ENCODE measurements around the gene AANAT. TPM values are rescaled to one million over a fixed set of nuclear protein-coding genes. Genes with fewer than 3 reads are reported as not detected.

AANAT gene
- polyA plus RNA-seq, 2 of the 4 experiments (the other 2 are of a cell fraction) = 0.08 TPM; not detected in 1

DNA sequence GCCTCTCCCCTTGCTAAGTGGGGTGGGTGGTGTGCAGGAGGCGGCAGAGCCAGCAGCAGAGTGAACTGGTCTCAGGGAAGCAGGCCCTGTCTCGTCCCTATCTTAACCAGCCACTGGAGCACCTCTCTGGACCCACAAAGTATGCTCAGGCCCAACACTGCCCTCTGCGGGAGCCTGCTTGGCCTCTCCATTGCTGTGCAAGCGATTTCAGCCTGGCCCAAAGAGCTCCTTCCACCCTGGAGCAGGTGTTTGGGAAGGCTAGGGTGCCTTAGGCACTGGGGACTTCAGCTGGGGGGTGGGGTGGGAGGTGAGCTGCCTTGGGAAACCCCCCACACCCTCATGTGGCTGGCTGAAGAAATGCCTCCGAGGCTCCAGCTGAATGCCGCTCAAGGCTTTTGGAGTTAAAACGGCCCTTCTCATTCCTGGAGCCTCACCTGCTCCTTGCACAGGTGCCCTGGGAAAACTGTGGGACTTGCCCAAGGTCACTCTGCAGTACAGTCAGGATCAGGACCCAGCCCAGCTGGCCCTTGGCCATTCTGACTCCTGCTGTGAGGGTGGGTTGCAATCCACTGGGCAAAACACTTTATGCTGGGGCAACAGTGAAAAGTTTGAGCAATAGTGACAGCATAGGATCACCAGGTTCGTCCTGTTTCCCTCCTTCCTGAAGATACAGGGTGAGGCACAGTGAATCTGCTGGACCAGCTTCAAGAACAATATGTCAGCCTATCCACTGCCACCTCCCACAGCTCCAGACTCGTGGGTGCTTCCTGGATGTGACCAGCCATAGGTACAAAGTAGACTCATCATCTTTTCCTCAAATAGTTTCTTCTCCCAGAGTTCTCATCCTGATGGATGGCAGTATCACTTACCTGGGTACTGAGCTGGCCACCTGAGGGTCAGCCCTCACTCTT lies 8.6 kb upstream of the AANAT start:
- TF ChIP-seq JUN (IDR thresholded peaks at IDR 0.05) (no peak), SMC3 (IDR thresholded peaks at IDR 0.05) (peak; percentile 82), PHF8 (IDR thresholded peaks at IDR 0.05; ENCODE audit: borderline replicate concordance, low read depth) (no peak), EHMT2 (IDR thresholded peaks at IDR 0.05; ENCODE audit: low read depth) (no peak), MAFK (IDR thresholded peaks at IDR 0.05; ENCODE audit: partially characterized antibody) (peak; percentile 41), RAD21 (conservative IDR thresholded peaks at IDR 0.05 in 1 of 2, IDR thresholded peaks at IDR 0.05 in 1 of 2) (peak; percentile 82 to 89)
- TF ChIP-seq, protein P1, sequence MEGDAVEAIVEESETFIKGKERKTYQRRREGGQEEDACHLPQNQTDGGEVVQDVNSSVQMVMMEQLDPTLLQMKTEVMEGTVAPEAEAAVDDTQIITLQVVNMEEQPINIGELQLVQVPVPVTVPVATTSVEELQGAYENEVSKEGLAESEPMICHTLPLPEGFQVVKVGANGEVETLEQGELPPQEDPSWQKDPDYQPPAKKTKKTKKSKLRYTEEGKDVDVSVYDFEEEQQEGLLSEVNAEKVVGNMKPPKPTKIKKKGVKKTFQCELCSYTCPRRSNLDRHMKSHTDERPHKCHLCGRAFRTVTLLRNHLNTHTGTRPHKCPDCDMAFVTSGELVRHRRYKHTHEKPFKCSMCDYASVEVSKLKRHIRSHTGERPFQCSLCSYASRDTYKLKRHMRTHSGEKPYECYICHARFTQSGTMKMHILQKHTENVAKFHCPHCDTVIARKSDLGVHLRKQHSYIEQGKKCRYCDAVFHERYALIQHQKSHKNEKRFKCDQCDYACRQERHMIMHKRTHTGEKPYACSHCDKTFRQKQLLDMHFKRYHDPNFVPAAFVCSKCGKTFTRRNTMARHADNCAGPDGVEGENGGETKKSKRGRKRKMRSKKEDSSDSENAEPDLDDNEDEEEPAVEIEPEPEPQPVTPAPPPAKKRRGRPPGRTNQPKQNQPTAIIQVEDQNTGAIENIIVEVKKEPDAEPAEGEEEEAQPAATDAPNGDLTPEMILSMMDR (IDR thresholded peaks at IDR 0.05) = peak; percentile 76
- TF ChIP-seq, protein P2, sequence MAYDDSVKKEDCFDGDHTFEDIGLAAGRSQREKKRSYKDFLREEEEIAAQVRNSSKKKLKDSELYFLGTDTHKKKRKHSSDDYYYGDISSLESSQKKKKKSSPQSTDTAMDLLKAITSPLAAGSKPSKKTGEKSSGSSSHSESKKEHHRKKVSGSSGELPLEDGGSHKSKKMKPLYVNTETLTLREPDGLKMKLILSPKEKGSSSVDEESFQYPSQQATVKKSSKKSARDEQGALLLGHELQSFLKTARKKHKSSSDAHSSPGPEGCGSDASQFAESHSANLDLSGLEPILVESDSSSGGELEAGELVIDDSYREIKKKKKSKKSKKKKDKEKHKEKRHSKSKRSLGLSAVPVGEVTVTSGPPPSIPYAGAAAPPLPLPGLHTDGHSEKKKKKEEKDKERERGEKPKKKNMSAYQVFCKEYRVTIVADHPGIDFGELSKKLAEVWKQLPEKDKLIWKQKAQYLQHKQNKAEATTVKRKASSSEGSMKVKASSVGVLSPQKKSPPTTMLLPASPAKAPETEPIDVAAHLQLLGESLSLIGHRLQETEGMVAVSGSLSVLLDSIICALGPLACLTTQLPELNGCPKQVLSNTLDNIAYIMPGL (CRISPR knock-in tag; IDR thresholded peaks at IDR 0.05; ENCODE audit: borderline replicate concordance) = no peak
- H3K4me3 ChIP-seq = no peak overlapping the region
- ChIA-PET CTCF (interaction anchor here (0.5 to 41.7 kb wide), 49 partner anchors 12 to 255 kb away, joined by 3 to 1994 read pairs (median 5); partner anchors contain the start of genes AANAT, PRPSAP1, QRICH2 and RHBDF2), POLR2A (interaction anchor here (0.6 to 1.4 kb wide), 3 partner anchors 14 to 556 kb away, joined by 3 to 4 read pairs (median 3); no protein-coding TSS in a partner anchor)
- peak; percentile 78 to 91 for DNase-seq (ENCODE audit: low read depth in 1 of 2, low spot score in 1 of 2)
- FAIRE-seq = peak; percentile 32
- no peaks in the 10 kb centered on the region for H3K9me3 ChIP-seq
- no peak overlapping the region for H3K4me2 ChIP-seq
- H3K27ac ChIP-seq = no peak overlapping the region; a peak in 1 of 6 replicates
- peak; percentile 91 to 95 for ATAC-seq
- H3K4me1 ChIP-seq = no peaks in the 10 kb centered on the region
- 28% methylated on average over 9 of the region's 9 CpGs for WGBS (ENCODE audit: missing lambda C conversion rate)

DNA sequence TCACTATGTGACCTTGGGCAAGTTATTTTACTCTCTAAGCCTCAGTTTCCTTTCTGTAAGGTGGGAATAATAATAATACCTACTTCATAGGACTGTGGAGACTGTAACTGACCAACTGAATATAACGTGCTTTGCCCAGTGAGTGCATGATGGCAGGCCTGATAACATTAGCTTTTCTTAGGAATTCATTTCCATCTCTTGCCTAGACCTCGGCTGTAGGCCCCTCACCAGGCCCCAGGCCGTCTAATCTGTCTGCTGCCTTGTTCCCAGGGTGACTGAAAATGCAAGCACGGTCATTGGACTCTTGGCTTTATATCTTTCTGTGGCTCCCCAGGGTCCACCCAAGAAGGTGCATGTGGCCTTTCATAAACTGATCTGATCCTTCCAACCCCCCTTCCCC lies 7.7 kb upstream of the AANAT start:
- ATAC-seq (no peak), DNase-seq (ENCODE audit: low read depth in 1 of 2, low spot score in 1 of 2) (no peak), FAIRE-seq (no peak)
- ChIA-PET CTCF (interaction anchor here (0.7 to 41.7 kb wide), 25 partner anchors 13 to 479 kb away, joined by 3 to 1994 read pairs (median 10); partner anchors contain the start of genes AANAT, QRICH2, RHBDF2 and SPHK1), POLR2A (no interaction called here)
- 69% methylated on average over 4 of the region's 4 CpGs for WGBS (ENCODE audit: missing lambda C conversion rate)
- Histone ChIP-seq H3K4me3 (no peak overlapping the region), H3K9me3 (no peaks in the 10 kb centered on the region), H3K4me1 (no peaks in the 10 kb centered on the region), H3K27ac (no peak overlapping the region), H3K4me2 (no peak overlapping the region)
- TF ChIP-seq CHD4 (IDR thresholded peaks at IDR 0.05; ENCODE audit: borderline replicate concordance) = no peak
- no peak for TF ChIP-seq SMC3 (IDR thresholded peaks at IDR 0.05)
- no peak for TF ChIP-seq NR3C1 (IDR thresholded peaks at IDR 0.05)
- TF ChIP-seq ZSCAN20 (CRISPR knock-in tag; IDR thresholded peaks at IDR 0.05) = no peak
- TF ChIP-seq GATA3 (IDR thresholded peaks at IDR 0.05; ENCODE audit: borderline replicate concordance) = no peak
- no peak for TF ChIP-seq TP53 (CRISPR knock-in tag; IDR thresholded peaks at IDR 0.05)
- TF ChIP-seq HOXB13 (CRISPR knock-in tag; IDR thresholded peaks at IDR 0.05; ENCODE audit: low read depth) = no peak
- TF ChIP-seq, protein P1 (IDR thresholded peaks at IDR 0.05) = no peak
- TF ChIP-seq, protein P3, sequence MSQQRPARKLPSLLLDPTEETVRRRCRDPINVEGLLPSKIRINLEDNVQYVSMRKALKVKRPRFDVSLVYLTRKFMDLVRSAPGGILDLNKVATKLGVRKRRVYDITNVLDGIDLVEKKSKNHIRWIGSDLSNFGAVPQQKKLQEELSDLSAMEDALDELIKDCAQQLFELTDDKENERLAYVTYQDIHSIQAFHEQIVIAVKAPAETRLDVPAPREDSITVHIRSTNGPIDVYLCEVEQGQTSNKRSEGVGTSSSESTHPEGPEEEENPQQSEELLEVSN (IDR thresholded peaks at IDR 0.05; ENCODE audit: borderline replicate concordance, low read depth) = no peak
- no peak for TF ChIP-seq MAZ (IDR thresholded peaks at IDR 0.05; ENCODE audit: borderline replicate concordance, low read depth, low read length)
- no peak for TF ChIP-seq RNF2 (IDR thresholded peaks at IDR 0.05; ENCODE audit: borderline replicate concordance, low read depth)
- no peak for TF ChIP-seq CEBPB (IDR thresholded peaks at IDR 0.05)
- no peak for TF ChIP-seq RAD21 (conservative IDR thresholded peaks at IDR 0.05 in 1 of 2, IDR thresholded peaks at IDR 0.05 in 1 of 2)
- no peak for TF ChIP-seq POLR2AphosphoS2 (conservative IDR thresholded peaks at IDR 0.05; ENCODE audit: low read length)
- TF ChIP-seq POLR2A (IDR thresholded peaks at IDR 0.05; ENCODE audit: low read length) = no peak
- TF ChIP-seq, protein P4, sequence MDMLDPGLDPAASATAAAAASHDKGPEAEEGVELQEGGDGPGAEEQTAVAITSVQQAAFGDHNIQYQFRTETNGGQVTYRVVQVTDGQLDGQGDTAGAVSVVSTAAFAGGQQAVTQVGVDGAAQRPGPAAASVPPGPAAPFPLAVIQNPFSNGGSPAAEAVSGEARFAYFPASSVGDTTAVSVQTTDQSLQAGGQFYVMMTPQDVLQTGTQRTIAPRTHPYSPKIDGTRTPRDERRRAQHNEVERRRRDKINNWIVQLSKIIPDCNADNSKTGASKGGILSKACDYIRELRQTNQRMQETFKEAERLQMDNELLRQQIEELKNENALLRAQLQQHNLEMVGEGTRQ (IDR thresholded peaks at IDR 0.05) = no peak
- TF ChIP-seq, protein P5, sequence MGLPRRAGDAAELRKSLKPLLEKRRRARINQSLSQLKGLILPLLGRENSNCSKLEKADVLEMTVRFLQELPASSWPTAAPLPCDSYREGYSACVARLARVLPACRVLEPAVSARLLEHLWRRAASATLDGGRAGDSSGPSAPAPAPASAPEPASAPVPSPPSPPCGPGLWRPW (IDR thresholded peaks at IDR 0.05) = no peak
- TF ChIP-seq, protein P6, sequence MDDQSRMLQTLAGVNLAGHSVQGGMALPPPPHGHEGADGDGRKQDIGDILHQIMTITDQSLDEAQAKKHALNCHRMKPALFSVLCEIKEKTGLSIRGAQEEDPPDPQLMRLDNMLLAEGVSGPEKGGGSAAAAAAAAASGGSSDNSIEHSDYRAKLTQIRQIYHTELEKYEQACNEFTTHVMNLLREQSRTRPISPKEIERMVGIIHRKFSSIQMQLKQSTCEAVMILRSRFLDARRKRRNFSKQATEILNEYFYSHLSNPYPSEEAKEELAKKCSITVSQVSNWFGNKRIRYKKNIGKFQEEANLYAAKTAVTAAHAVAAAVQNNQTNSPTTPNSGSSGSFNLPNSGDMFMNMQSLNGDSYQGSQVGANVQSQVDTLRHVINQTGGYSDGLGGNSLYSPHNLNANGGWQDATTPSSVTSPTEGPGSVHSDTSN (IDR thresholded peaks at IDR 0.05) = no peak
- TF ChIP-seq, protein P7, sequence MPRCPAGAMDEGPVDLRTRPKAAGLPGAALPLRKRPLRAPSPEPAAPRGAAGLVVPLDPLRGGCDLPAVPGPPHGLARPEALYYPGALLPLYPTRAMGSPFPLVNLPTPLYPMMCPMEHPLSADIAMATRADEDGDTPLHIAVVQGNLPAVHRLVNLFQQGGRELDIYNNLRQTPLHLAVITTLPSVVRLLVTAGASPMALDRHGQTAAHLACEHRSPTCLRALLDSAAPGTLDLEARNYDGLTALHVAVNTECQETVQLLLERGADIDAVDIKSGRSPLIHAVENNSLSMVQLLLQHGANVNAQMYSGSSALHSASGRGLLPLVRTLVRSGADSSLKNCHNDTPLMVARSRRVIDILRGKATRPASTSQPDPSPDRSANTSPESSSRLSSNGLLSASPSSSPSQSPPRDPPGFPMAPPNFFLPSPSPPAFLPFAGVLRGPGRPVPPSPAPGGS (IDR thresholded peaks at IDR 0.05) = no peak
